ENCODE results near the gene HLX.

Gene HLX

DNA sequence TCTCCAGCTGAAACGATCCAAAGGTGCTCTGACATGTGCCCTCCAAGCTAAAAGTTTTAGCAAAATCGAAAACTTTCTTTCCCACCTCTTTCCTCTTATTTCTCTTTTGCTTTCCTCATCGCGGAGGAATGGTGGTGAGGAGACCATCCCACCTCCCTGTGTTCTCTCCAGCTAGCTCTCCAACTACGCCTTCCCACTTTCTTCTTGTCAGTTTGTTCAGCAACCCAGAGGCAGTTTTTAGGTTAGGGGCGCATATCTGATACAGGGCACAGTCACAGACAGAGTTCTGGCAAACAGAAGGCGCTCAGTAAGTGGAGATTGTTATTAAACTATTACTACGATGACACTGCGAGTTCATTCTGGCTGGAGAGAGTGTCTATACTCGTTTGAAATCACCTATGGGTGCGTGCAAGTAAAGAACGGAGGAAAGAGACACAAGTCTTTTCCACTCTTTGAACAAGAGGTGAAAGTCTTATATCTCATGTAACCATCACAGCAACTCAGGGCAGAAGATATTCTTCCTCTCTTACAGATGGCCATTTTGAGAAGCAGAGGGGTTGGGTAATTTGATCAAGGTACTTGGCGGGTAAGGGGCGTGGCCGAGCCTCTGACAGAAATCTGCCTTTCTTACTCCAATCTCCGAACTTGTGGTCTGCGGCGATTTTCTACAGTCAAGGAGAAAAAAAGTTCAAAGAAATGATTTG lies 13.9 kb downstream of the HLX start:
- ATAC-seq = no peak
- TF ChIP-seq CSDC2 (CRISPR knock-in tag; IDR thresholded peaks at IDR 0.05) (no peak), PPARA (CRISPR knock-in tag; IDR thresholded peaks at IDR 0.05; ENCODE audit: borderline replicate concordance) (no peak), ZFP30 (CRISPR knock-in tag; IDR thresholded peaks at IDR 0.05) (no peak), ZNF8 (CRISPR knock-in tag; IDR thresholded peaks at IDR 0.05) (no peak), ZNF70 (CRISPR knock-in tag; IDR thresholded peaks at IDR 0.05) (no peak), ZFP3 (CRISPR knock-in tag; IDR thresholded peaks at IDR 0.05) (no peak), RARB (CRISPR knock-in tag; IDR thresholded peaks at IDR 0.05) (no peak), ARNTL (CRISPR knock-in tag; IDR thresholded peaks at IDR 0.05; ENCODE audit: borderline replicate concordance, low read depth) (no peak)
- TF ChIP-seq, protein P1, sequence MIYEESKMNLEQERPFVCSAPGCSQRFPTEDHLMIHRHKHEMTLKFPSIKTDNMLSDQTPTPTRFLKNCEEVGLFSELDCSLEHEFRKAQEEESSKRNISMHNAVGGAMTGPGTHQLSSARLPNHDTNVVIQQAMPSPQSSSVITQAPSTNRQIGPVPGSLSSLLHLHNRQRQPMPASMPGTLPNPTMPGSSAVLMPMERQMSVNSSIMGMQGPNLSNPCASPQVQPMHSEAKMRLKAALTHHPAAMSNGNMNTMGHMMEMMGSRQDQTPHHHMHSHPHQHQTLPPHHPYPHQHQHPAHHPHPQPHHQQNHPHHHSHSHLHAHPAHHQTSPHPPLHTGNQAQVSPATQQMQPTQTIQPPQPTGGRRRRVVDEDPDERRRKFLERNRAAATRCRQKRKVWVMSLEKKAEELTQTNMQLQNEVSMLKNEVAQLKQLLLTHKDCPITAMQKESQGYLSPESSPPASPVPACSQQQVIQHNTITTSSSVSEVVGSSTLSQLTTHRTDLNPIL (CRISPR knock-in tag; IDR thresholded peaks at IDR 0.05; ENCODE audit: low read depth) = no peak
- TF ChIP-seq, protein P2, sequence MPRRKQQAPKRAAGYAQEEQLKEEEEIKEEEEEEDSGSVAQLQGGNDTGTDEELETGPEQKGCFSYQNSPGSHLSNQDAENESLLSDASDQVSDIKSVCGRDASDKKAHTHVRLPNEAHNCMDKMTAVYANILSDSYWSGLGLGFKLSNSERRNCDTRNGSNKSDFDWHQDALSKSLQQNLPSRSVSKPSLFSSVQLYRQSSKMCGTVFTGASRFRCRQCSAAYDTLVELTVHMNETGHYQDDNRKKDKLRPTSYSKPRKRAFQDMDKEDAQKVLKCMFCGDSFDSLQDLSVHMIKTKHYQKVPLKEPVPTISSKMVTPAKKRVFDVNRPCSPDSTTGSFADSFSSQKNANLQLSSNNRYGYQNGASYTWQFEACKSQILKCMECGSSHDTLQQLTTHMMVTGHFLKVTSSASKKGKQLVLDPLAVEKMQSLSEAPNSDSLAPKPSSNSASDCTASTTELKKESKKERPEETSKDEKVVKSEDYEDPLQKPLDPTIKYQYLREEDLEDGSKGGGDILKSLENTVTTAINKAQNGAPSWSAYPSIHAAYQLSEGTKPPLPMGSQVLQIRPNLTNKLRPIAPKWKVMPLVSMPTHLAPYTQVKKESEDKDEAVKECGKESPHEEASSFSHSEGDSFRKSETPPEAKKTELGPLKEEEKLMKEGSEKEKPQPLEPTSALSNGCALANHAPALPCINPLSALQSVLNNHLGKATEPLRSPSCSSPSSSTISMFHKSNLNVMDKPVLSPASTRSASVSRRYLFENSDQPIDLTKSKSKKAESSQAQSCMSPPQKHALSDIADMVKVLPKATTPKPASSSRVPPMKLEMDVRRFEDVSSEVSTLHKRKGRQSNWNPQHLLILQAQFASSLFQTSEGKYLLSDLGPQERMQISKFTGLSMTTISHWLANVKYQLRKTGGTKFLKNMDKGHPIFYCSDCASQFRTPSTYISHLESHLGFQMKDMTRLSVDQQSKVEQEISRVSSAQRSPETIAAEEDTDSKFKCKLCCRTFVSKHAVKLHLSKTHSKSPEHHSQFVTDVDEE (CRISPR knock-in tag; IDR thresholded peaks at IDR 0.05) = no peak
- TF ChIP-seq, protein P3, sequence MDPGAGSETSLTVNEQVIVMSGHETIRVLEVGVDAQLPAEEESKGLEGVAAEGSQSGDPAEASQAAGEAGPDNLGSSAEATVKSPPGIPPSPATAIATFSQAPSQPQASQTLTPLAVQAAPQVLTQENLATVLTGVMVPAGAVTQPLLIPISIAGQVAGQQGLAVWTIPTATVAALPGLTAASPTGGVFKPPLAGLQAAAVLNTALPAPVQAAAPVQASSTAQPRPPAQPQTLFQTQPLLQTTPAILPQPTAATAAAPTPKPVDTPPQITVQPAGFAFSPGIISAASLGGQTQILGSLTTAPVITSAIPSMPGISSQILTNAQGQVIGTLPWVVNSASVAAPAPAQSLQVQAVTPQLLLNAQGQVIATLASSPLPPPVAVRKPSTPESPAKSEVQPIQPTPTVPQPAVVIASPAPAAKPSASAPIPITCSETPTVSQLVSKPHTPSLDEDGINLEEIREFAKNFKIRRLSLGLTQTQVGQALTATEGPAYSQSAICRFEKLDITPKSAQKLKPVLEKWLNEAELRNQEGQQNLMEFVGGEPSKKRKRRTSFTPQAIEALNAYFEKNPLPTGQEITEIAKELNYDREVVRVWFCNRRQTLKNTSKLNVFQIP (CRISPR knock-in tag; IDR thresholded peaks at IDR 0.05; ENCODE audit: borderline replicate concordance, low read depth) = no peak

DNA sequence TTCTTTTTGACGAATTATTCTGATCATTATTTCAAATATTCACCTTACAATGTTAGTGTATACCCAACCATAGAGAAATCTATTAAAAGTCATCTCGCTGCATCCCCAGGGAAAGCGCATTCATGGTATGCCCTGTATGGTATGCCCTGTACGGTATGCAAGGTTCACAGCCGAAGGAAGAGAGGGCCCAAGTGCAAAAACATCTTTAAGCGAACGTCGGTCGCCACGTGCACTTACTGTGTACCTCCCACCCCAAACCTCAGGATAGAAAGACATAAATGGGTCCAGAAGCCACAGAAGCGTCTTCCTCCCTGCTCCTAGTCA lies 14.4 kb downstream of the HLX start:
- no peak for ATAC-seq
- no peak for TF ChIP-seq BACH2 (CRISPR knock-in tag; IDR thresholded peaks at IDR 0.05; ENCODE audit: borderline replicate concordance)
- no peak for TF ChIP-seq SNAI2 (CRISPR knock-in tag; IDR thresholded peaks at IDR 0.05)
- TF ChIP-seq TCF4 (CRISPR knock-in tag; IDR thresholded peaks at IDR 0.05; ENCODE audit: borderline replicate concordance) = no peak

DNA sequence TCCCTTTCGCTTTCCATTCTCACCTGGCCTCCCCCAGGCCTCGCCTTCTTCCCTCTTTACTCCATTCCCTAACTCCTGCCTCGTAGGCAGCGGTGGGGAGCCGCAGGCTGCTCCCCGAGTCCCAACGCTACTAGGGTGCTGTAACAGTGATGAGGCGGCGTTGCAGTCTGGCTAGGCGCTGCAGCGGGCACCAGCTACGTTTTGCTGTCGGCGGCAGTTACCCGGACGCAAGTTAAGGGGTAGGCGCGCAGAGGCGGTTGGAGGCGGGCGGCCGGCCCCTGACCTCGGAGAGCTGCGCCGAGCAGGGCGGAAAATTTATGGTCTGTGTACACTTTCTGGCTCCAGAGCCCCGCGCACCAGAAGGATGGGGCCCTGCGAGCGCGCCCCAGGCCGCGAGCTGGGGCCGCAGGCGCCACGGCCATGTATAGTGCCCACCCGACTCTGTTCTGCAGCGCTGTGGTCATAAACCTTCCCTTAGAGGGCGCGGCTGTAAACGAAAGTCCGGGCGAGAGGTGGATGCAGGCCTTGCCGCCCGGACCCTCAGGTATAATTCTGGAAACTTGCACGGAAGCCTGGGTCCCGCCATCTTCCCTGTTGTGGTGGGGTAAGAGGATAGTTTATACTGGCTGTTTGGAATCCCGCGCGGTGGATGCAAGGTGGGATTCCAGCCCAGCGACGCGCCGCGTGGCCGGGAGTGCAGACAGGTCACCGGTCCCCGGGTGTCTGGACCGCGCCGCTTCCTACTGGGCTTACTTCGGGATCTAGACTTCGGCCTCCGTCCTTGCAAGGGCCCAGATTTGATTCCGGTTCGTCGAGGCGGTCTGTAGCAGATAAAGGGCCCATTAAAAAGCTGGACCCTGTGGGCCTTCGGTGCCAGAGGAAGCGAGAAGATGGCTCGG lies 15.0 kb downstream of the HLX start:
- no peak for TF ChIP-seq ZFP3 (CRISPR knock-in tag; IDR thresholded peaks at IDR 0.05)
- no peak for TF ChIP-seq BACH2 (CRISPR knock-in tag; IDR thresholded peaks at IDR 0.05; ENCODE audit: borderline replicate concordance)
- TF ChIP-seq ZNF8 (CRISPR knock-in tag; IDR thresholded peaks at IDR 0.05) = no peak
- TF ChIP-seq ISL1 (CRISPR knock-in tag; IDR thresholded peaks at IDR 0.05) = no peak
- no peak for ATAC-seq

DNA sequence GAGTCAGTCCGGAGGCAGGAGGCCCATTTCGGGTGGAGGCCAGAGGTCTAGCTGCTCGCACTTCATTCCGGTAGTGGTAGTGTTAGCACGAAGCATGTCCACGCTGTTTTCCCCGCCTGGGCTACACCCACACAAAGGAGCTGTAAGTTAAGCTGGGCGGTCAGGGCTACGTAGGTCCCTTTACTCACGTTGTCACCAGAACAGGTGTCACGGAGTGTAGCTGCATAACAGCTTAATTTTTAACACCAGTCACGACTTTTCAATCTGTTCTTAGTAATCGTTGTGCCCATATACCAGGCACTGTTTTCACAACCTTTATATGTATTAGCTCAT lies 15.6 kb downstream of the HLX start:
- TF ChIP-seq BACH2 (CRISPR knock-in tag; IDR thresholded peaks at IDR 0.05; ENCODE audit: borderline replicate concordance) = no peak
- TF ChIP-seq ZC3H10 (CRISPR knock-in tag; IDR thresholded peaks at IDR 0.05) = no peak

DNA sequence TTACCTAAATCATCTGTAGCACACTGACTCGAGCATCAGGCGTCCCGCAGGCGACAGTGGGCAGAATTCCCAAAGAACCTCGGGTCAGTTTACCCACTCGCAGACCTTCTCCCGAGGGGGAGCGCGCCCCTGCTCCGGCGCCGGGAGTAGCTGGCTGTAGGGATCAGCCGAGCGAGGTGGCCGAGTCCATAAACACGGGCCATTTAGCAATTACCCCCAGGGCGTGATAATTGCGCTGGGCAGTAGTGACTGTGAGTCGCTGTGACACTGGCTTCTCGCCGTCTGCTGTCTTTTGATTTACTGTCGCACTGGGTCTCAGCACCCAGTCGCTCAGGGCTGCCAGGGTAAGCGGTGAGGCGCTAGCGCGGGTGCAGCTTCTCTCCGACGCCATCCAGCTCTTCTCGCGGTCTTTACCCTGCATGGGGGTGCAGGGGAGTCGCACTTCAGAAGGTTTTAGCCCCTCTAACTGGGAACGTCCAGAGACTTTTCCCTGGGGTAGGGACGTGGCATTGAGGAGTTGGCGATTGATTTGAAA lies 16.2 kb downstream of the HLX start:
- ATAC-seq = no peak
- TF ChIP-seq ZNF70 (CRISPR knock-in tag; IDR thresholded peaks at IDR 0.05) (no peak), ESRRG (CRISPR knock-in tag; IDR thresholded peaks at IDR 0.05) (no peak), BACH2 (CRISPR knock-in tag; IDR thresholded peaks at IDR 0.05; ENCODE audit: borderline replicate concordance) (no peak), ZC3H10 (CRISPR knock-in tag; IDR thresholded peaks at IDR 0.05) (no peak), ZNF565 (CRISPR knock-in tag; conservative IDR thresholded peaks at IDR 0.05; ENCODE audit: low read depth) (no peak), ZFP3 (CRISPR knock-in tag; IDR thresholded peaks at IDR 0.05) (no peak), TOX (CRISPR knock-in tag; IDR thresholded peaks at IDR 0.05; ENCODE audit: borderline replicate concordance) (no peak), GLIS3 (CRISPR knock-in tag; IDR thresholded peaks at IDR 0.05) (no peak), ZNF8 (CRISPR knock-in tag; IDR thresholded peaks at IDR 0.05) (no peak)
- TF ChIP-seq, protein P2 (CRISPR knock-in tag; IDR thresholded peaks at IDR 0.05) = no peak
- TF ChIP-seq, protein P4, sequence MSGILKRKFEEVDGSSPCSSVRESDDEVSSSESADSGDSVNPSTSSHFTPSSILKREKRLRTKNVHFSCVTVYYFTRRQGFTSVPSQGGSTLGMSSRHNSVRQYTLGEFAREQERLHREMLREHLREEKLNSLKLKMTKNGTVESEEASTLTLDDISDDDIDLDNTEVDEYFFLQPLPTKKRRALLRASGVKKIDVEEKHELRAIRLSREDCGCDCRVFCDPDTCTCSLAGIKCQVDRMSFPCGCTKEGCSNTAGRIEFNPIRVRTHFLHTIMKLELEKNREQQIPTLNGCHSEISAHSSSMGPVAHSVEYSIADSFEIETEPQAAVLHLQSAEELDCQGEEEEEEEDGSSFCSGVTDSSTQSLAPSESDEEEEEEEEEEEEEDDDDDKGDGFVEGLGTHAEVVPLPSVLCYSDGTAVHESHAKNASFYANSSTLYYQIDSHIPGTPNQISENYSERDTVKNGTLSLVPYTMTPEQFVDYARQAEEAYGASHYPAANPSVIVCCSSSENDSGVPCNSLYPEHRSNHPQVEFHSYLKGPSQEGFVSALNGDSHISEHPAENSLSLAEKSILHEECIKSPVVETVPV (CRISPR knock-in tag; IDR thresholded peaks at IDR 0.05) = no peak
- TF ChIP-seq, protein P1 (CRISPR knock-in tag; IDR thresholded peaks at IDR 0.05; ENCODE audit: low read depth) = no peak

More for the DNA sequence above, 15.6 kb downstream of the HLX start:
- no peak for ATAC-seq
